HL-60 (cell line): ENCODE data around the gene ALK.

ENCODE experiments used
- DNase-seq, 2 experiments: peaks; one replicate each; pipeline ENCODE4 v3.0.0-alpha.2; 2010 to 2020; ENCODE audit warnings: low read depth in 1 of 2, low spot score in 1 of 2
- H3K27ac ChIP-seq: fragments of 250-450 bp; sonication (Bioruptor Pico); replicated peaks from 2 replicates; pipeline ENCODE4 v1.5.1; 2020; ENCODE audit warnings: mild to moderate bottlenecking, moderate library complexity
- H3K27me3 ChIP-seq: fragments of 250-450 bp; sonication (Bioruptor Pico); 2 replicates; pipeline ENCODE4 v1.5.1; 2021; ENCODE audit warnings: mild to moderate bottlenecking, moderate library complexity; ENCODE audit not compliant: insufficient read depth, poor library complexity, severe bottlenecking
- H3K4me3 ChIP-seq: replicated peaks from 2 replicates; pipeline ENCODE4 v1.5.1; 2011; ENCODE audit warnings: mild to moderate bottlenecking, control low read depth, low read length; ENCODE audit not compliant: insufficient read depth
- CTCF ChIP-seq: IDR thresholded peaks from one replicate; pipeline ENCODE4 v1.5.1; 2011; ENCODE audit warnings: low read length, control low read depth, inconsistent platforms; ENCODE audit not compliant: insufficient read depth
- GABPA ChIP-seq: IDR thresholded peaks from 2 replicates; pipeline ENCODE4 v1.6.1; 2012; ENCODE audit warnings: low read depth
- POLR2AphosphoS5 ChIP-seq: IDR thresholded peaks from 2 replicates; pipeline ENCODE4 v1.6.1; 2012; ENCODE audit warnings: low read depth
- SPI1 ChIP-seq: IDR thresholded peaks from 2 replicates; pipeline ENCODE4 v1.6.1; 2012; ENCODE audit warnings: low read depth, mild to moderate bottlenecking, borderline replicate concordance
- TF ChIP-seq, protein P1 (sequence below): IDR thresholded peaks from 2 replicates; pipeline ENCODE4 v1.6.1; 2012; ENCODE audit warnings: low read depth; ENCODE audit not compliant: insufficient replicate concordance

ALK gene

DNA sequence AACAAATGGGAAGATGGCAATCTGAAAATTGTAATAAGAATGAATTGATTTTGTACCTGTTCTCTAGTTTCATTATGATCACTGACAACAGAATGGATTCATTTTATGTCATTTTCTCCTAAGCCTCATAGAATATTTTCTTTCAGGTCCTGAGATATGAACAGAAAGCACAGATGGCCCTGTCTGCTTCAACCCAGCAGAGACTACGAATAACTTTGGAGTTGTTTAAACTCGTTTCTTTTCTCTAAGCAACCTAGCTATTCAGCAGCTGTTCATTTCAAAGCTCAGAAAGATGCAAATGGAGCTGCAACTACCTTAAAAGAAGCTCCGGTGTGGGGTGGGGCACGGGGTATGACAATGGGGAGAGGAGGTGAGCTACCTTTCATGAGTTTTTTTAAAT, 124.9 kb downstream of the ALK start:
- Histone ChIP-seq H3K27me3 (no peaks in the 10 kb centered on the region), H3K4me3 (no peak overlapping the region), H3K27ac (no peak overlapping the region)
- DNase-seq = no peak
- TF ChIP-seq CTCF = no peak
- TF ChIP-seq GABPA = no peak
- TF ChIP-seq POLR2AphosphoS5 = no peak
- TF ChIP-seq SPI1 = no peak
- TF ChIP-seq, protein P1, sequence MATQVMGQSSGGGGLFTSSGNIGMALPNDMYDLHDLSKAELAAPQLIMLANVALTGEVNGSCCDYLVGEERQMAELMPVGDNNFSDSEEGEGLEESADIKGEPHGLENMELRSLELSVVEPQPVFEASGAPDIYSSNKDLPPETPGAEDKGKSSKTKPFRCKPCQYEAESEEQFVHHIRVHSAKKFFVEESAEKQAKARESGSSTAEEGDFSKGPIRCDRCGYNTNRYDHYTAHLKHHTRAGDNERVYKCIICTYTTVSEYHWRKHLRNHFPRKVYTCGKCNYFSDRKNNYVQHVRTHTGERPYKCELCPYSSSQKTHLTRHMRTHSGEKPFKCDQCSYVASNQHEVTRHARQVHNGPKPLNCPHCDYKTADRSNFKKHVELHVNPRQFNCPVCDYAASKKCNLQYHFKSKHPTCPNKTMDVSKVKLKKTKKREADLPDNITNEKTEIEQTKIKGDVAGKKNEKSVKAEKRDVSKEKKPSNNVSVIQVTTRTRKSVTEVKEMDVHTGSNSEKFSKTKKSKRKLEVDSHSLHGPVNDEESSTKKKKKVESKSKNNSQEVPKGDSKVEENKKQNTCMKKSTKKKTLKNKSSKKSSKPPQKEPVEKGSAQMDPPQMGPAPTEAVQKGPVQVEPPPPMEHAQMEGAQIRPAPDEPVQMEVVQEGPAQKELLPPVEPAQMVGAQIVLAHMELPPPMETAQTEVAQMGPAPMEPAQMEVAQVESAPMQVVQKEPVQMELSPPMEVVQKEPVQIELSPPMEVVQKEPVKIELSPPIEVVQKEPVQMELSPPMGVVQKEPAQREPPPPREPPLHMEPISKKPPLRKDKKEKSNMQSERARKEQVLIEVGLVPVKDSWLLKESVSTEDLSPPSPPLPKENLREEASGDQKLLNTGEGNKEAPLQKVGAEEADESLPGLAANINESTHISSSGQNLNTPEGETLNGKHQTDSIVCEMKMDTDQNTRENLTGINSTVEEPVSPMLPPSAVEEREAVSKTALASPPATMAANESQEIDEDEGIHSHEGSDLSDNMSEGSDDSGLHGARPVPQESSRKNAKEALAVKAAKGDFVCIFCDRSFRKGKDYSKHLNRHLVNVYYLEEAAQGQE = no peak

DNA sequence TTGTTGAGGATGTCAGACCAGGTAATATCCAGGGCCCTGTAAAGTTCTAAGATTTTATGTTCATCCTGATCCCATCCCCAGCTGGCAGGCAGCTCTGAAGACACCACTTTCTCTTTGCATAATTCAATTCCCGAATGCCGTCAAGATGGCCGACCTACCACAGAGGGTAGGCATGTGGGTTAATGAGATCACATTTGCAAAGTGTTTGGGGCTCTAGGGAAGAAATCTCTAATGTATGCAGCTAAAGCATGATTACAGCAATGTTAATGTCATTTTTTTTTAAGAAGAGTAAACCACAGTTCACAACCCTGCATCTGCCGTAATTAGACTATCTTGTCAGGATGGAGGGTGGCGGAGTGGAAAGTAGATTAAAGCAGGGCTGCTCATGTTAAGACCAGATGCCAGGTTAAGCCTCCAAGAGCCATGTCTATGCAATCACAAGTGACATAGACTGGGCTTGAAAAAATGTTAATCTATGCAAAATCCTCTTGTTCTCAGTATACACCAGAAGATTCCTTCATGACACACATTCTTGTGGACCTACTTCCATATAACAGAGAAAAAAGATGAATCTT, 131.4 kb downstream of the ALK start:
- TF ChIP-seq, protein P1 = no peak
- TF ChIP-seq POLR2AphosphoS5 = no peak
- no peak for TF ChIP-seq SPI1
- TF ChIP-seq CTCF = no peak
- no peak for TF ChIP-seq GABPA
- DNase-seq = no peak
- no peaks in the 10 kb centered on the region for H3K27me3 ChIP-seq
- no peak overlapping the region for H3K27ac ChIP-seq
- no peak overlapping the region for H3K4me3 ChIP-seq

DNA sequence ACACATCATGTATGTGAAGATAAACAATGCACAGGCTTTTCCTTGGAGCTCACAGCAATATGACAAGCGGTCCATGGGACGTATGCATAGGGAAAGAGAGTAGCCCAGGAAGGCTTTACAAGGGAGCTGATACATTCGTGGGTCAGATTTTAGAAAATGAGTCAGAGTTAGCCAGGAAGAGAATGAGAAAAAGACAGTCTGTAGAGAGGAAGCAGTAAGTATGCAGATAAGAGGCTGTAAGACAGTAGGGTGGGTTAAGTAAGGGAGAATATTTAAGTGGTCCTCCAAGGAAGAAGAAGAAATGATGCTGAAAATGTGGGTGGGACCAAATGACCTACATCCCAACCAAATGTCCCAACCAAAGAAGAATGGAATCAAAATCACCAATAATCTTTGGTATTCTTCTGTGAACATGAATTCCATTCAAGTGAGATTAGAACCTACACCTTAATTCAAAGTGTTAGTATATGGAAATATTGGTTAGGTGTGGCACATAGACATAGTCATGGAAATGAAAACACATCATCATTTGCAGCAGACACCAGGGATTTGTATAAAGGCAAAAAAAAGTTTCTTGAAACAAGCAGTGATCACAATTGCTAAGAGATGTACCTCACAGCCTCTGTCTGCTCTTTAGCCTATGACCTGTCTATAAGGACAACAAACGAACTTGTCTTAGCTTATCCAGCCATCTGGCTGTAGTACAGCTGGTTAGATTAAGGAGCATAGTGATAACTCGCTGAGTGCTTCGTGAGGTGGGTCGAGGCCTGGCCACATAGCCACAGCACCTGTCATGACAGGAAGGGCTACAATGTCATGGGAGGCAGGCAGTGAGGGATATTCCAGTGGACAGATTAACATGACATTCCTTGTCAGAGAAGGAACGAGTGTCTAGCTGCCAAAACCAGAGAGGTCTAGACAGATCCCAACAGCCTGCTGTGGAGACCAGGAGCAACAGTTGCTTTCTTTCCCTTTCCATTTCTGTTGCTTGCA, 133.6 kb downstream of the ALK start:
- no peak for DNase-seq
- no peak overlapping the region for H3K4me3 ChIP-seq
- no peaks in the 10 kb centered on the region for H3K27me3 ChIP-seq
- TF ChIP-seq SPI1 (no peak), GABPA (no peak), CTCF (no peak), POLR2AphosphoS5 (no peak)
- TF ChIP-seq, protein P1 = no peak
- no peak overlapping the region for H3K27ac ChIP-seq
